Measurements from ENCODE around the gene ZNF628.
A peak's percentile ranks its signal among the peaks of the same experiment; 100 is the strongest.

Gene ZNF628

GRCh38 chr19:55466241-55466614 is 10.2 kb upstream of the ZNF628 start:
- DNase-seq: no peak

GRCh38 chr19:55467236-55468053 is 9.0 kb upstream of the ZNF628 start:
- peak; percentile 66 for DNase-seq

- DNase-seq: no peak
Observed at GRCh38 chr19:55468054-55468393, 8.4 kb upstream of the ZNF628 start.

GRCh38 chr19:55471266-55471665 is 5.2 kb upstream of the ZNF628 start:
- no peak for DNase-seq

- DNase-seq: no peak
Observed at GRCh38 chr19:55472463-55472862, 4.0 kb upstream of the ZNF628 start.

GRCh38 chr19:55473225-55474012 is 3.0 kb upstream of the ZNF628 start:
- DNase-seq: no peak

- DNase-seq: no peak
Observed at GRCh38 chr19:55474269-55475265, 1.9 kb upstream of the ZNF628 start.

GRCh38 chr19:55477905-55478304 is 1.5 kb downstream of the ZNF628 start:
- no peak for DNase-seq

GRCh38 chr19:55478364-55478763 is 1.9 kb downstream of the ZNF628 start:
- no peak for DNase-seq

- DNase-seq: no peak
Observed at GRCh38 chr19:55479045-55479444, 2.6 kb downstream of the ZNF628 start.

- DNase-seq: no peak
Observed at GRCh38 chr19:55479451-55480230, 3.2 kb downstream of the ZNF628 start.

- no peak for DNase-seq
Observed at GRCh38 chr19:55481148-55481793, 4.9 kb downstream of the ZNF628 start.

GRCh38 chr19:55481794-55482155 is 5.4 kb downstream of the ZNF628 start:
- no peak for DNase-seq

- DNase-seq: no peak
Observed at GRCh38 chr19:55482156-55482961, 5.9 kb downstream of the ZNF628 start.

- DNase-seq: no peak
Observed at GRCh38 chr19:55482967-55483705, 6.7 kb downstream of the ZNF628 start.

- DNase-seq: no peak
Observed at GRCh38 chr19:55483706-55484592, 7.5 kb downstream of the ZNF628 start.

GRCh38 chr19:55484593-55485438 is 8.4 kb downstream of the ZNF628 start, which contains the start of gene NAT14:
Gene NAT14 (plus strand): TSS chr19:55485188. CDS start chr19:55485709, 521 bp downstream.
- peak; percentile 75 for DNase-seq

- DNase-seq: no peak
Observed at GRCh38 chr19:55485439-55486011, 9.1 kb downstream of the ZNF628 start.
